Upper lobe of right lung (tissue), 1 donor: ENCODE measurements around the gene BTK. TPM values are rescaled to one million over a fixed set of nuclear protein-coding genes. Genes with fewer than 3 reads are reported as not detected.
A peak's percentile ranks its signal among the peaks of the same experiment; 100 is the strongest.

Experiments used
- ATAC-seq: fragments of 200-7000 bp; cut with Tn5 transposase; one replicate; pipeline ENCODE4 v1.9.1; 2020; ENCODE audit warnings: mild to moderate bottlenecking, moderate library complexity
- DNase-seq: peaks from one replicate; pipeline ENCODE4 v3.0.0-alpha.2; 2020
- H3K27ac ChIP-seq: fragments of 200-600 bp; one replicate; pipeline ENCODE4 v1.8.0; 2022
- H3K27me3 ChIP-seq: fragments of 200-600 bp; one replicate; pipeline ENCODE4 v1.8.0; 2022; ENCODE audit warnings: mild to moderate bottlenecking
- H3K36me3 ChIP-seq: fragments of 200-600 bp; one replicate; pipeline ENCODE4 v1.8.0; 2022
- H3K4me1 ChIP-seq: fragments of 200-600 bp; one replicate; pipeline ENCODE4 v1.8.0; 2022
- H3K4me3 ChIP-seq: fragments of 200-600 bp; one replicate; pipeline ENCODE4 v1.8.0; 2022; ENCODE audit warnings: mild to moderate bottlenecking
- H3K9me3 ChIP-seq: fragments of 200-600 bp; one replicate; pipeline ENCODE4 v1.8.0; 2022
- intact Hi-C: fragments of 100-400 bp; cut with DNase I; formaldehyde crosslinking; loops from one replicate; pipeline ENCODE4 v1.11.0; 2022
- long read RNA-seq: library from polyadenylated mRNA; unstranded; transcript quantifications from one replicate; pipeline ENCODE4 v2.0.0, GENCODE V29; 2021
- total RNA-seq: library from RNA; stranded (reverse); fragmentation: NEBNext Ultra II Directional; extraction: Animal tissue kit (Norgen Biotek cat#: 25700); gene quantifications from one replicate; pipeline ENCODE4 v1.2.1, GENCODE V29; 2021
- TF ChIP-seq, protein P1 (sequence below): fragments of 200-600 bp; IDR thresholded peaks from one replicate; pipeline ENCODE4 v1.8.0; 2022; ENCODE audit warnings: antibody characterized with exemption
- donor health status: DM: no; HTN: yes; CAD: no; lungs with severe emphysema.

BTK gene
- total RNA-seq, result 34.1 TPM
- long read RNA-seq, transcript BTK-201 (19 exons, 2,579 nt), result major isoform, 42 of 55 reads
- long read RNA-seq, partial matches to known transcripts, result 2 of 55 reads
- long read RNA-seq, other reads (novel, unspliced or antisense), result 11 of 55 reads

DNA sequence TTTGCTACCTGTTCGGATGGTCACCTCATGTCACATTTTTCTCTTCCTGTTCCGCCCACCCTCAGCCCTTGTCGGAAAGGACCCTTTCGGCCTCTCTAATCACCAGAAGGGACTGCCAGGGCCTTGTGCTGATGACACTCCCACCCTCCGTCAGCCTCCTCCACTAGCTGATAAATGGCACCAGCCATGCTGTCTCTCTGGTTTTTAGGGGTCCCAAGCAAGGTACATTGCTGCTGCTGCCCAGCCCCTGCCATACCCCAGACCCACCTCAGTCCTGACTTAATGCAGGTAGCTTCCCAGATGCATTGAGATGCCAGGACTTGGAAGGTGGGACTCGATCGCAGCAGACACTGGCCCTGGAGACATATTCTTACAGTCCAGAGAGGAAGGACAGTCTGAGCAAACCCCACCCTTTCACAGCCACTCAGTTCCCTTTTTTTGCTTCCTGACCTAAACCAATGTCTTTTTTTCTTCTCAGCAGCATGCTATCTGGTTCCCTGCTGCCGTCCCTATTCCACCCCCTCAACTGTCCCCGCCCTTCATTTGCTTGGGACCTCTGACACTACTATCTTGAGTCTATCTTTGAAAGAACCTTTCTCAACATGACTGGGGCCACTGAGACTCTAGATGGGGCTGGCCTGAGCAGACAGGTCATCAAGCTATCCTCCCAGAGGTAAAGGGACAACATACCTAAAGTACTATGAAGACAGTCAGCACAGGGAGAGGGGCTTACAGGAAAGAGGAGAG, at the start of gene BTK:
Gene BTK, minus strand, starts transcription at position 397 of the 747 bp plus-strand sequence. CDS start 10,907 bp downstream, outside the sequence.
- peak within 1 kb of the TSS; percentile 6 for H3K27ac ChIP-seq
- peak within 1 kb of the TSS; percentile 28 for H3K4me3 ChIP-seq
- no peaks in the 10 kb centered on the region for H3K9me3 ChIP-seq
- peak; percentile 78 for ATAC-seq
- intact Hi-C loops, result no loop called here
- DNase-seq, result no peak
- no peaks in the 10 kb centered on the region for H3K4me1 ChIP-seq
- TF ChIP-seq, protein P1, sequence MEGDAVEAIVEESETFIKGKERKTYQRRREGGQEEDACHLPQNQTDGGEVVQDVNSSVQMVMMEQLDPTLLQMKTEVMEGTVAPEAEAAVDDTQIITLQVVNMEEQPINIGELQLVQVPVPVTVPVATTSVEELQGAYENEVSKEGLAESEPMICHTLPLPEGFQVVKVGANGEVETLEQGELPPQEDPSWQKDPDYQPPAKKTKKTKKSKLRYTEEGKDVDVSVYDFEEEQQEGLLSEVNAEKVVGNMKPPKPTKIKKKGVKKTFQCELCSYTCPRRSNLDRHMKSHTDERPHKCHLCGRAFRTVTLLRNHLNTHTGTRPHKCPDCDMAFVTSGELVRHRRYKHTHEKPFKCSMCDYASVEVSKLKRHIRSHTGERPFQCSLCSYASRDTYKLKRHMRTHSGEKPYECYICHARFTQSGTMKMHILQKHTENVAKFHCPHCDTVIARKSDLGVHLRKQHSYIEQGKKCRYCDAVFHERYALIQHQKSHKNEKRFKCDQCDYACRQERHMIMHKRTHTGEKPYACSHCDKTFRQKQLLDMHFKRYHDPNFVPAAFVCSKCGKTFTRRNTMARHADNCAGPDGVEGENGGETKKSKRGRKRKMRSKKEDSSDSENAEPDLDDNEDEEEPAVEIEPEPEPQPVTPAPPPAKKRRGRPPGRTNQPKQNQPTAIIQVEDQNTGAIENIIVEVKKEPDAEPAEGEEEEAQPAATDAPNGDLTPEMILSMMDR, result no peak
- no peaks in the 10 kb centered on the region for H3K36me3 ChIP-seq
- H3K27me3 ChIP-seq, result no peaks in the 10 kb centered on the region

DNA sequence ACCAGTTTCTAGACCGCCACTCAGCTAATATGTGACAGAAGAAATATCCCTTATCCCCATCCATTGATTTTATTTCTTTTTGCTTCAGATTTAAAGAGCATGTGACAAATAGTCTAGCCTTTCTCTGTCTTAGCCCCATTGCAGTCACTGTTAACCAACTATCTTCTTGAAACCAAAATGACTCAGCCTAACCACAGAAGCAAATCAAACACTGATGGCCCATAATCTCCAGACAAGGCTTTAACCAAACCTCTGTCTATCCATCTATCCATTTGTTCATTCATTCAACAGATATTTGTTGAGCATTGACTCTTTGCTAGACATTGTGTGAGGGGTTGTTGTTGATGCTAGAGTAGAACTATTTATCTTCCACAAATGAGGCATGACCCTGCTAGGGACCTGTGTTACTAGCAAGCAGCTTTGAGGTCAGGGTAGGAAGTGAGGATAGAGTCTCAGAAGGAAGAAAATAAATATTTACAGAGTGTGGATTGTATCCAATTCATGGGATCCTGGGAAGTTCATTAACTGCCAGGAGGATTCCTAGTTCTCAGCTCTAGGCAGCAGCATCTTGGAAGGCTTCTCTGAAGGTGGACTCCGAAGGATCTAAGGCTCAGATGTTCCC, 44.6 kb upstream of the BTK start:
- intact Hi-C loops, result no loop called here
- TF ChIP-seq, protein P1, result no peak
- no peak for ATAC-seq
- Histone ChIP-seq H3K27ac (no peak overlapping the region), H3K27me3 (no peaks in the 10 kb centered on the region), H3K9me3 (no peaks in the 10 kb centered on the region), H3K4me3 (no peak overlapping the region), H3K4me1 (no peaks in the 10 kb centered on the region), H3K36me3 (peaks cover 12% of the 10 kb centered on the region)
- DNase-seq, result no peak

DNA sequence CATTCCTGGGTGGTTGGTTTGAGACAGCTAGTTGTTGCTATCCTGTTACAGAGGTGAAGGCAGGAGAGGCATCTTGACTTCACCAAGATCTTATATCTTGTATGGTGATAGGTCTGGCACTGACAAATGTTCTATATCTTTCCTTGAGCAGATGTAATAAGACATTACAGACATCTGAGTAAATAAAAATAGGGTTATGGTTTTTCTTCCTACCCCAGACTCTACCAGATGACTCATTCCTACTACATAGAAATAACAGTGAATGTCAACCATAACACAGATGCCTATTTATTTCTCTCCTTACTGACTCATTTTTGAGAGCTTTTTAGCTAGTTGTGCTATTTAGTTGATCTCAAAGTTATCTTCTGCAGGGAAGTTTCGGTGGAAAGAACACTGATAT, 43.9 kb upstream of the BTK start:
- Histone ChIP-seq H3K36me3 (peaks cover 12% of the 10 kb centered on the region), H3K4me3 (no peak overlapping the region), H3K9me3 (no peaks in the 10 kb centered on the region), H3K27ac (no peak overlapping the region), H3K27me3 (no peaks in the 10 kb centered on the region), H3K4me1 (no peaks in the 10 kb centered on the region)
- DNase-seq, result no peak
- ATAC-seq, result no peak
- intact Hi-C loops, result no loop called here
- TF ChIP-seq, protein P1, result no peak

DNA sequence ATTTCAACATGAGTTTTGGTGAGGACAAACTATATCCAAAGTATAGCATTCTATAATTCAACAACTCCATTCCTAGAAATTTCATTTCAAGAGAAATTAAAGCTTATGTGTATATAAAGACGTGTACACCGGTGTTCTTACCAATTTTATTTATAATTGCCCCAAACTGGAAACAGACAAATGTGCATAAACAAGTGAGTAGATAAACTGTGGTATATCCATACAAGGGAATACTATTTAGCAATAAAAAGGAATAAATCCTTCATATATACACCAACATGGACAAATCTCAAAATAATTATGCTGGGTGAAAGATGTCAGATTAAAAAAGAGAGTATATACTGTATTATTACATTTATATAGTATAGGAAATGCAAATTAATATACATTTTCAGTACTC, 42.0 kb upstream of the BTK start:
- Histone ChIP-seq H3K27me3 (no peaks in the 10 kb centered on the region), H3K36me3 (peaks cover 12% of the 10 kb centered on the region), H3K27ac (no peak overlapping the region), H3K4me1 (no peaks in the 10 kb centered on the region), H3K9me3 (no peaks in the 10 kb centered on the region), H3K4me3 (no peak overlapping the region)
- TF ChIP-seq, protein P1, result no peak
- ATAC-seq, result no peak
- intact Hi-C loops, result no loop called here
- DNase-seq, result no peak

DNA sequence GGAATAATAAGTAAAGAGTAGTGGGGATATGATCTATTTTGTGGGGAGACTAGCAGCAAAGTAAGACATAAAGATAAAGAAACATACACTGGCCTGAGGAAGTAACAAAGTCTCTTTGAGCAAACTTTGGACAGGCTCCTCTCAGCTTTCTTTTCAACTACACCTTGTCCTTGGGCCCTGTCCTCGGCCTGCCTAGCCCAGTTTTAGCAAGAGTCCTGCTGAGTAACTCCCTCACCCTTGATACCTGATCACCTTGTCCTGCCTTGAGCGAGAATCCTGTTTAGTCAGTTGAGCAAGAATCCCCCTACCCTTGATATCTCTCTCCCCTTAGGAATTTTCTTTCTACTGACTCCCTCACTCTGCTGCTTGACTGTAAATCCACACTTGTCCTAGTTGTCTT, 33.5 kb upstream of the BTK start:
- no peaks in the 10 kb centered on the region for H3K4me1 ChIP-seq
- H3K27me3 ChIP-seq, result no peaks in the 10 kb centered on the region
- no peaks in the 10 kb centered on the region for H3K36me3 ChIP-seq
- no peak for DNase-seq
- TF ChIP-seq, protein P1, result no peak
- peak overlapping the region; percentile 94 for H3K27ac ChIP-seq
- H3K9me3 ChIP-seq, result no peaks in the 10 kb centered on the region
- H3K4me3 ChIP-seq, result no peak overlapping the region
- no peak for ATAC-seq
- intact Hi-C loops, result no loop called here
